Stimulated activated CD8-positive, alpha-beta memory T cell treated with anti-CD3 and anti-CD28 coated beads, Interleukin-2, amount 100 ng/mL, for 1 hour (primary cell): ENCODE data around the gene GPR108.

ENCODE experiments used
- DNase-seq, 2 donors: peaks; one replicate each; pipeline ENCODE4 v3.0.0-alpha.2; 2020; ENCODE audit warnings: low read depth in 2 of 2

Gene GPR108

DNA sequence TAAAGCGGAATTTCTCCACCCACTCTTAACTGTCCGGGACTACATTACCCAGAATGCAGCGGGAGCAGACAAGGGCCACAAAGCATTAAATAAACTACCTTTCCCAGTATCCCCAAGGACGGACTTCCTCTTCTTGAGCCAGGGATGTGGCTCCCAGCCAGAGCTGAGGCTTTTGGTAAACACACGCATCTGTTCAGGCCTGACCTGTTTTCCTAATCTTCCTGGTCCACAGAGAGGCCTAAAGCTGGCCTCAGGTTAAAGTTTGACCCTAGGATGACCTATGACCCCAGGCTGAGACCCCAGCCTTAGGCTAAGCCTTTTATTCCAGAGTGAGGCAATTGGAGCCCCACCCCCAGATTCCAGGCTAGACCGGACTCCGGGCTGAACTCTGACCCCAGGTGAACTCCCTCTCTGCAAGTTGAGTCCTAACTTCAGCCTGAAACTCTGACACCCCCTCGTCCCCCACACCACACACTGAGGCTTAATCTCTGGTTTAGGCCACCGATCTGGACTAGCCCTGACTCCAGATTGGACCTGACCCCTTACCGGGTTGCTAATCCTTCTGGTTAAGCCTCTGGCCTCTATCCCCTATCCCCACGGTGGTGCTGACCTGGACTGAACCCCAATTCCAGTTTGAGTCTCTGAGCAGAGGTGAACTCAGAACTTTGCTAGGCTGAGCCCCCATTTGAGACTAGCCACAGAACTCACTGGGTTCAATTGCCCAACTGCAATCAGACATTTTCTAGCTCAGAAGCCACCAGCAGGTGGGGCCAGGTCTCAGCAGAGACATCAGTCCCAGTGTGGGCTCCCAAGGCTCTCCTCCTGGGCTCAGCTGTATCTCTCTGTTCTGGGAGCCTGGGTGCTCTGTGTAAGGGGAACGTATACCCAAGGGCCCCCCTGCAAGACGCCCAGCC, 750 bp upstream of the GPR108 start:
- peak in 1 of 2 donors; percentile 59 for DNase-seq

- no peak for DNase-seq
These were observed 480 bp downstream of the GPR108 start for GRCh38 chr19:6736917-6737283.

DNA sequence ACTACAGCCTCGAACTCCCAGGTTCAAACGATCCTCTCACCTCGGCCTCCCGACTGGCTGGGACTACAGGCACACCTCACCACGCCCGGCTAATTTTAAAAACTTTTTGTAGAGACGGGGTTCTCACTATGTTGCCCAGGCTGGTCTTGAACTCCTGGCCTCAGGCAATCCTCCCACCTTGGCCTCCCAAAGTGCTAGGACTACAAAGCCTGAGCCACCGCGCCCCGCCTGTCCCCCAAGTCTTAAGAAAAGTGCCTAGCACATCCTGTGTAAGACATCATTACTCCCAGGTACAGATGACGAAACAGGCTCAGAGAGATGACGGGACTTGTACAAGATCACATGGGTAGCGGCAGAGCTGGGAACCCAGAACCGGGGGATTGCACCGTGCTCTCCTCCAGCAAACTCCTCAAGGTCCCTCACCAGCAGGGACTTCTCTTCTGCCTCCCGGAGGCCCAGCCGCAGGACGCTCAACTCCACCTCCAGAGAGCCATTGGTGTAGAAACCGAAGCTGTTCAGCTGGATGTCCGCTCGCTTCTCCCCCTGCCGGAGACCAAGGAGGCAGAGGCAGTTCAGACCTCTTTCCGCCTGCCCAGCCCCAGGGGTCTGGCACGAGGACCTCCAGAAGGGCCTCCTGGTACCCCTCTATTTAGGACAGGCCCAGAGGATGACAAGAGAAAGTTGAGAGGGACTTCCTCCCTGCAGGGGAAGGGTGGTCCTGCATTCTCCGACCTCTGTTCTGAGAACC, 1.0 kb downstream of the GPR108 start:
- peak in 1 of 2 donors; percentile 50 for DNase-seq

GRCh38 chr19:6735181-6735911, 2.0 kb downstream of the GPR108 start:
- DNase-seq, result no peak

DNA sequence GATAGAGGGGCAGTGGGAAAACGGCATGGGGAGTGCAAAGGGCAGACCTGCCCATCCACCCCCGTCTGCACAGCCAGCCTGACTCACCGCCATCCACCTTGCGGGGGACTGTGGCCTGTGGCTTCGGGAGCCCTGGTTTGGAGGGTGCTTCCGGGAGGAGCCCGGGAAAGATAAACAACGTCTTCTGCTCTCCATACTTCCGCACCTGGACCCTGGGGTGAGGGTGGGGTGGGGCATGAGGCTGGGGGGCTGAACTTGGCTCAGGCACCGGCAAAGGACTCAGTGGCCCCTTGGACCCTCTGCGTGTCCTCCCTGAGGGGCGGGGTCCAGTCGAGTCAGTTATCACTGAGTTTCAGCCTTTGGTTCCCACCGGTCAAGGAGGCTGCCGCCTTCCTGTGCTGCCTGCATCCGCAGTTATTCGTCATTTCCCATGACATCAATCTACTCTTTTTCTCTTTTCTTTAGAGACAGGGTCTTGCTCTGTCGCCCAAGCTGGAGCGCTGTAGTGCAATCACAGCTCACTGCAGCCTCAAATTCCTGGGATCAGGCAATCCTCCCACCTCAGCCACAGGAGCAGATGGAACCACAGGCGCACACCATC, 3.2 kb downstream of the GPR108 start:
- no peak for DNase-seq

GRCh38 chr19:6733338-6734095, 3.9 kb downstream of the GPR108 start:
- no peak for DNase-seq

- no peak for DNase-seq
These were observed 4.5 kb downstream of the GPR108 start for GRCh38 chr19:6732803-6733337.

- no peak for DNase-seq
These were observed 5.6 kb downstream of the GPR108 start for GRCh38 chr19:6731822-6732221.

- DNase-seq, result no peak
These were observed 6.3 kb downstream of the GPR108 start for GRCh38 chr19:6730941-6731670.

DNA sequence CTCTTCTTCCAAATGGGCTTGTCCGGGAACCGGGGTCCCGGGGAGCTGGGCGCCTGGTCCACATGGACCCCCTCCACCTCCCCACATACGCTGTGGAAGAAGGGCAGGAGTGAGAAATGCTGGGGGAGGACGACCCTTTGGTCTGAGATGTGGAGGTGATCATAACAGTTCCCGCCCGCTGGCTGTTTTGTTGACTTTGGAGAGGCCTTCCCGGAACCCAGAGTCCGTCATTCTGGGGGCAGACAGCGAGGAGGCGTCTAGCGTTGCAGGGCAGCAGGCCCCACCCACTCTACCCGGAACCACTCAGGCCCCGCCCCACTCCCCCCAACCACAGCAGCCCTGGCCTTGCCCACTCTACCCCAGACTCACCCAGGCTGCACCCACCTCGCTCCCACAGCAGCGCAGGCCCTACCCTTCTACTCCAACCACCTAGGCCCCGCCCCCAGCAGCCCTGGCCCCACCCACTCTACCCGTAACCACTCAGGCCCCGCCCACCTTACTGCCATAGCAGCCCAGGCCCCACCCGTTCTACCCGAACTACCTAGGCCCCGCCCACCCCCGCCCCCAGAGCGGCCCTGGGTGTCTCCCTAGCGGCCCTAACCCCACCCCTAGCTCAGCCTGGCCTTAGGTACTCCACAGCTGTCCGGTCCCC, 7.1 kb downstream of the GPR108 start:
- no peak for DNase-seq

DNA sequence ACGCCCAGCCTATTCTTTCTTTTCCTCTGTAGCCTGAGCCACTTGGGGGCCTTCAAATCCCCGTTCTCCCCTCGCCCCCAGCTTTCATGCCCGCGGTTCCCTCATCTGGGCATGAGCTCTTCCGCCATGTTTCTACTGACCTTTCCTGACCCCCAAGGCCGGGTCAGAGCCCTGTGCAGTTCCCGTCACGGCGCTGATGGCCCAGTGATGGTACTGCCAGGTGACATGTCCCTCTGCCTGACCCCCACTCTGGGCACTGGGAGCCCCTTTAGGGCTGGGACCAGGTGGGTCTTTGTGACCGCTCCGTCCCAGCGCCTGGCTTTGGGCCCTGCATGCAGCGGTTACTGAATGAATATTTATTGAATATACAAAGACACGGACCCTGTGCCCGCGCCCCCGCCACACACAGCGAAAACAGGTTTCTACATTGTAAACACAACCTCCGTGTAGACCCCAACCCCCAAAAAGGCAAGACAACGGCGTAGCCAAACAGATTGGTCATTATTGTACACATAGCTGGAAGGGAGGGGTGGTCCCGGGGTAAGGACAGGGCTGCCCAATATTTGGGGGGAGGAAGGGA, 7.7 kb downstream of the GPR108 start:
- DNase-seq, result no peak

DNA sequence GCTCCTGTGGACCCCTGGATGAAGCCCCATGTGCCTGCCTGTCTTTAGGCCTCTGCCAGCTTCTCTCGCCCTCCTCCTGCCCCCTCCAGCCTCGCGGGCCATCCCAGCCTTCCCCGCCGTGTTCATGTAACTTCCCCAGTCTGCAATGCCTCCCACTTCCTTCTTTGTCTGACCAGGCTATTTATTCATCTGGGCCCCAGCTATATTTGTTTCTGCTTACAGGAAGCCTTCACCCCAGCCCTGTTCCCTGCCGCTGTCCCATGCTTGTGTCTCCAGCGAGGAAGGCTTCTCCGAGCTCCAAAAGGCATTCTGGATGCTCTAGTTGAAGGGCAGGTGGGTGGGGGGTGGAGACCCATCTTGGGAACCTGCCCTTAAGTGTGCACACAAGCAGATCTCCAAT, 9.0 kb downstream of the GPR108 start:
- no peak for DNase-seq

DNA sequence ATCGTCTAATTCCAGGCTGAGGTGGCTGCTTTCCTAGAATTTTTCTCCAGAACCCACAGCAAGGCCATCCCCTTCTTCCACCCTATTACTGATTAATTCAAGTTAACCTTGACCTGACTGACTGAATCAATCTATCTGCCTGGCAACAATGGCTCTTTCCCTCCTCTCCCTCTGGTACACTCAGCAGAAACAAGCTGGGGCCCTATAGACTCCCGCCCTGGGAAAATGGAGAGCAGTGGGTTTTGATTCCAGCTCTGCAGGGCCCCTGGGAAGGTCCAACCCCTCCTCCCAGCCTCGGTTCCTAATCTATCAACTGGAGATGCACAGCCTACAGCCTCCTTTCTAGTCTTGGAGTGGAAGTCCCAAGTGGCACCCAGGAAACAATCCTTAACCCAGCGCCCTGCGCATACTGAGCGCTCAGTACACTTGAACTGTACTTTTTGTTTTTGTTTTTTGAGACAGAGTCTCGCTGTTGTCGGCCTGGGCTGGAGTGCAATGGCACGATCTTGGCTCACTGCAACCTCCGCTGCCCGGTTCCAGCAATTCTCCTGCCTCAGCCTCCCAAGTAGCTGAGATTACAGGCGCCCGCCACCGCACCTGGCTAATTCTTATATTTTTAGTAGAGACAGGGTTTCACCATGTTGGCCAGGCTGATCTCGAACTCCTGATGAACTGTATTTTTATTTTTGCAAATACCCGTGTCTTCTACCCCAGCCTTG, 11.7 kb downstream of the GPR108 start:
- DNase-seq, result no peak

DNA sequence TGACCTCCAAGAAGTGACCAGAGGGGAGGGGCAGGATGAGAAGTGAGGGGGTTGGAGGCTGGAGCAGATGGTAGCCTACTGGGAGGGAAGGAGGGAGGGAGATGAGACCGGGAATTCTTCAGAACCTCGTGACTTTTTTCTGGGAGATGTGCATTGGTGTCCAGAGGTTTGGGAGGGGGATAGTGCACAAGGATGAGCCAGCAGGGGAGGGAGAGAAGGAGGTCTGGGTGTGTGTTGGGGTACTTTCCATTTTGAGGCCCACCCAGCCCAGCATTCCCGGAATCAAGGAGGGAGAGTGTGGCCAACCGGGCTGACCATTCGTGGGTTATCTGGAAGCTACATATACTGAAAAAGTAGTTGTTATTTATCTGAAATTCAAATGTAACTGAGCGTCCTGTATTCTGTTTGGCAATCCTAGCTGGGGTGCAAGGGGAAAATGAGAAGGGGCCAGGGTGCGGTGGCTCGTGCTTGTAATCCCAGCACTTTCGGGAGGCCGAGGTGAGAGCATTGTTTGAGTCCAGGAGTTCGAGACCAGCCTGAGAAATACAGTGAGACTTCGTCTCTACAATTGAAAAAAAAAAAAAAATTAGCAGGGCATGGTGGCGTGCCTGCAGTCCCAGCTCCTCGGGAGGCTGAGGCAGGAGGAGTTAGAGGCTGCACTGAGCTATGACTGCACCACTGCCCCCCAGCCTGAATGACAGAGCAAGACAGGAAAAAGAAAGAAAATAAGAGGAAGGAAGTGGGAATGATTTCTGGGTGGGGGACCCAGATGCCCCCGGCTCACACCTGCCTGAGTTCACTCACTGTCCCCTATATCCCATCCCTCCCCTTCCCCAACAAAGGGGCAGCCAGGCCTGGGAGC, 12.5 kb downstream of the GPR108 start:
- no peak for DNase-seq

DNA sequence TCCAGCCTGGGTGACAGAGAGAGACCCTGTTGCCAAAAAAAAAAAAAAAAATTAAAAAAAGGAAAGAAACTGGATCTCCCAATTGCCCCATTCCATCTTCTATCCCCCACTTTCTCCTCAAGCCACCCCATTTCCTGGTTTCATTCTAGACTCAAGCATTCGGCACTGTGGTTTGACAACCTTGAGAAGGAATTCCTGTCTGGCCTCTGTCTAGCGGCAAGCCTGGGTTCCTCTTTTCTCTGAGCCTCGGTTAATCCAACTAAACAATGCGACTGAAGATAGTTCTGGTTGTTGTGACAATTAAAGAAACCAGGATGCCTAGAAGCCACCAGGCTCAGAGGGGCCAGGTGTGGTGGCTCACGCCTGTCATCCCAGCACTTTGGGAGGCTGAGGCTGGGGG, 13.6 kb downstream of the GPR108 start:
- no peak for DNase-seq

GRCh38 chr19:6723108-6723618, 14.2 kb downstream of the GPR108 start:
- DNase-seq, result no peak

DNA sequence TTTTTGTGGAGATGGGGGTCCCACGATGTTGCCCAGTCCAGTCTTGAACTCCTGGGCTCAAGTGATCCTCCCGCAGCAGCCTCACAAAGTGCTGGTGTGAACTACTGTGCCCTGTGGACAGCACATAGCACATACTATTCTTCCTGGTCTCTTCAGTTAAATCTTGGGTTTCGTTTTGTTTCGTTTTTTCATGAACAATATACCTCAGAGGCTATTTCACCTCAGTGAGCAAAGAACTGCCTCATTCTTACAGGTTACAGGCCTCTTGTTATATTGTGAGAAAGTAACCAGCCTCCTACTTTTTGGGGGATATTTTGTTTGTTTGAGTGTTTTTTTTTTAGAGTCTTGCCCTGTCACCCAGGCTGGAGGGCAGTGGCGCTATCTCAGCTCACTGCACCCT, 15.6 kb downstream of the GPR108 start:
- no peak for DNase-seq

- DNase-seq, result no peak
These were observed 16.3 kb downstream of the GPR108 start for GRCh38 chr19:6721138-6721474.
